ENCODE data around the gene COL26A1. TPM values are rescaled to one million over a fixed set of nuclear protein-coding genes. Genes with fewer than 3 reads are reported as not detected.
"Not testable (repeated sequence)": the region's sequence is repeated elsewhere in the genome, so short reads cannot be mapped to it uniquely, and the experiment has no call there.

Gene COL26A1
- total RNA-seq, 4 donors from 2014 or later = 0.20 to 0.30 (median 0.21) TPM; not detected in 1

DNA sequence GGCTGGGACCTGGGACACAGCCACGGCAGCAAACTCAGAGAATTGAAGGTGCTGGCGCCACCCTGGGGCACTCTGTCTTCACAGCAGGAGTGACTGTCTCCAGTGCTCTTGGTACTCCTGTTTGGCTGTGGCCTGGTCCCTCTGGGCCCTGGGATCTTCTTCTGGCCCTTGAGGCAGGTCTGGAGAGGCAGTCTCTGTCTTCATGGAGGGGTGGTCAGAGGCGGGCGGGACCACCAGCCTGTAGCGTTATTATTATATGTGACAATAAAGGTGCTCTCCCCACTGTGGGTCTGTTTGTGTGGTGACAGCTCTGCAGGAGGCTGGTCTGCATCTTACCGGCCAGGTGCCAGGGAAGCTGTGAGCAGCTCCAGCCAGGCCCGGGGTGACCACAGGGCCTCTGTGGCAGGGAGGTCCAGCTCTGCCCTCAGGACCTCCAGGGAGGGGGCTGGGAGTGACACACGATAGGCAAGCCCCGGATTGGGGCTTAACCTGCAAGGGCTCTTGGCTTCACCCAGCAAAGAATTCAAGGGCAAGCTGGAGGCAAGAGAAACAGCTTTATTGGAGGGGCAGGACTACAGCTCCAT lies 196.2 kb downstream of the COL26A1 start:
- Histone ChIP-seq H3K4me3 (no peak overlapping the region), H3K27me3 (peaks cover 0 to 13% of the 10 kb centered on the region in 2 donors), H3K9me3 (no peaks in the 10 kb centered on the region), H3K36me3 (no peaks in the 10 kb centered on the region), H3K4me1 (no peaks in the 10 kb centered on the region), H3K27ac (no peak overlapping the region)
- 57 to 77% methylated on average over 3 to 7 of the region's 9 CpGs for WGBS, 2 donors
- DNase-seq (ENCODE audit: low spot score in 2 of 2) = no peak
- TF ChIP-seq POLR2A (IDR thresholded peaks at IDR 0.05) (no peak), EP300 (IDR thresholded peaks at IDR 0.05) (no peak)
- TF ChIP-seq, protein P1, sequence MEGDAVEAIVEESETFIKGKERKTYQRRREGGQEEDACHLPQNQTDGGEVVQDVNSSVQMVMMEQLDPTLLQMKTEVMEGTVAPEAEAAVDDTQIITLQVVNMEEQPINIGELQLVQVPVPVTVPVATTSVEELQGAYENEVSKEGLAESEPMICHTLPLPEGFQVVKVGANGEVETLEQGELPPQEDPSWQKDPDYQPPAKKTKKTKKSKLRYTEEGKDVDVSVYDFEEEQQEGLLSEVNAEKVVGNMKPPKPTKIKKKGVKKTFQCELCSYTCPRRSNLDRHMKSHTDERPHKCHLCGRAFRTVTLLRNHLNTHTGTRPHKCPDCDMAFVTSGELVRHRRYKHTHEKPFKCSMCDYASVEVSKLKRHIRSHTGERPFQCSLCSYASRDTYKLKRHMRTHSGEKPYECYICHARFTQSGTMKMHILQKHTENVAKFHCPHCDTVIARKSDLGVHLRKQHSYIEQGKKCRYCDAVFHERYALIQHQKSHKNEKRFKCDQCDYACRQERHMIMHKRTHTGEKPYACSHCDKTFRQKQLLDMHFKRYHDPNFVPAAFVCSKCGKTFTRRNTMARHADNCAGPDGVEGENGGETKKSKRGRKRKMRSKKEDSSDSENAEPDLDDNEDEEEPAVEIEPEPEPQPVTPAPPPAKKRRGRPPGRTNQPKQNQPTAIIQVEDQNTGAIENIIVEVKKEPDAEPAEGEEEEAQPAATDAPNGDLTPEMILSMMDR (IDR thresholded peaks at IDR 0.05) = no peak

DNA sequence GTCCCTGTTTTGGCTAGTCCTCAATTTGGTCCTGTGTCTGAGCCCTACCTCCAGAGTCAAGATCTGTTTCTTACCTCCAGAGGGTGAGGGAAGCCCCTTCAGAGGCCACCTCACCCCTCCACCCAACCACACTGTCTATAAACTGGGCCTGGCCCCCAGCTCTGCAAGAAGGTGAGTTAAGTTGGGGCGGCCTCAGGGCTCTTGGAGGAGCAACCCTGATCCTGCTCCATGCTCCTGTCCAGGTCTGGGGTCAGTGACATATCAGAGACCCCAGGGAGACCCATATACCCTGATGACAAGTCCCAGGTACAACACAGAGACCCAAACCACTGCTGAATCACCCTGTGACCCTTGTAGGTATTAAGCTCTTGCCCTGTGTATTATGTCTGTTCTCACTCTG lies 196.9 kb downstream of the COL26A1 start:
- no peak overlapping the region for H3K27ac ChIP-seq
- H3K36me3 ChIP-seq = no peaks in the 10 kb centered on the region
- H3K4me1 ChIP-seq = no peaks in the 10 kb centered on the region
- WGBS, 2 donors = 100% methylated on average over 1 of the region's 1 CpG; no CpG with 5 or more reads in 1 of the 2 donors
- no peaks in the 10 kb centered on the region for H3K9me3 ChIP-seq
- H3K4me3 ChIP-seq = no peak overlapping the region
- no peak for DNase-seq (ENCODE audit: low spot score in 2 of 2)
- no peak for TF ChIP-seq POLR2A (IDR thresholded peaks at IDR 0.05)
- peaks cover 0 to 14% of the 10 kb centered on the region in 2 donors for H3K27me3 ChIP-seq

DNA sequence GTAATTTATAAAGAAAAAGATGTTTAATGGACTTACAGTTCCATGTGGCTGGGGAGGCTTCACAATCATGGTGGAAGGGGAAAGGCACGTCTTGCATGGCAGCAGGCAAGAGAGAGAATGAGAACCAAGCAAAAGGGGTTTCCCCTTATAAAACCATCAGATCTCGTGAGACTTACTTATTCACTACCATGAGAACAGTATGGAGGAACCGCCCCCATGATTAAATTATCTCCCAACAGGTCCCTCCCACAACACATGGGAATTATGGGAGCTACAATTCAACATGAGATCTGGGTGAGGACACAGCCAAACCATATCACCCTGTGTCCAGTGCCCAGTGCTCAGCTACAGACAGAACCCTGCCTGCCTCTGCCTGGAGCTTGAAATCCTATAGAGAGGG lies 197.3 kb downstream of the COL26A1 start:
- DNase-seq (ENCODE audit: low spot score in 2 of 2); H3K9me3 ChIP-seq; H3K36me3 ChIP-seq; H3K4me1 ChIP-seq; H3K4me3 ChIP-seq; H3K27ac ChIP-seq: not testable (repeated sequence)
- peaks cover 0 to 17% of the 10 kb centered on the region in 2 donors for H3K27me3 ChIP-seq
- 86 to 89% methylated on average over 3 of the region's 3 CpGs for WGBS, 2 donors

DNA sequence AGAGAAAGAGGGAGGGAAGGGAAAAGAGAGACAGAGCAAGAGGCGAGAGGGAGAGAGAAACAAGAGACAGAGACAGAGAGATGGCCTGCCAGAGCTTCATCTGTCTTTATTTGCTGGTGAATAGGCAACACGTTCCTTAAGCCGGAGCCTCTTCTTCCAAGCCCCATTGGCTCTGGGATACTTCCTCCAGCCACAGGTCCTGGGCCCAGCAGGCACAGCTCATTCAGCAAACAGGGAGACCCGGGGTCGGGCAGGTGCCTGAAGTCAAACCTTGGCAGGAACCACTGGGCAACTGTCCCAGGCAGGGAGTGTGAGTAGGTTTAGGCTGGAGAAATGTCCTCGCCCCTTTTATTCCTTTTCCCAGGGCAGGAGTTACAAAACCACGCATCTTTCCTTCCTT lies 198.2 kb downstream of the COL26A1 start:
- Histone ChIP-seq H3K9me3 (no peaks in the 10 kb centered on the region), H3K4me1 (no peaks in the 10 kb centered on the region), H3K27ac (no peak overlapping the region), H3K4me3 (no peak overlapping the region), H3K36me3 (no peaks in the 10 kb centered on the region), H3K27me3 (peaks cover 0 to 25% of the 10 kb centered on the region in 2 donors)
- TF ChIP-seq, protein P1 (IDR thresholded peaks at IDR 0.05) = no peak
- no peak for TF ChIP-seq POLR2A (IDR thresholded peaks at IDR 0.05)
- TF ChIP-seq EP300 (IDR thresholded peaks at IDR 0.05) = no peak
- 65 to 75% methylated on average over 7 of the region's 7 CpGs for WGBS, 2 donors
- DNase-seq (ENCODE audit: low spot score in 2 of 2) = no peak

DNA sequence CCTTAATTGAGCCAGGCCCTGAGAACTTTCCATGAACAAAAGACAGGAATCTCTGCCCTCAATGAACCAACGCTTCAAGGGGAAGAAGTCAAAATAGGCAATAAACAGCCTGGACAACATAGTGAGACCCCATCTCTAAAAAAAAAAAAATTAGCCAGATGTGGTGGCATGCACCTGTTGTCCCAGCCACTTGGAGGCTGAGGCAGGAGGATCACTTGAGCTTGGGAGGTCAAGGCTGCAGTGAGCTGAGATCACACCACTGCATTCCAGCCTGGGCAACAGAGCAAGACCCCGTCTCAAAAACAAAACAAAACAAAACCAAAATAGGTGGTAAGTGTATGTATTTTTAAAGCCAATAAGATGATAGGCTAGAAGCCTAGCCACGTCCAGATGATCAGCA lies 198.6 kb downstream of the COL26A1 start:
- 57 to 78% methylated on average over 3 of the region's 3 CpGs for WGBS, 2 donors
- H3K36me3 ChIP-seq; H3K4me1 ChIP-seq; H3K27ac ChIP-seq; H3K9me3 ChIP-seq; H3K4me3 ChIP-seq; DNase-seq (ENCODE audit: low spot score in 2 of 2): not testable (repeated sequence)
- H3K27me3 ChIP-seq = peaks cover 0 to 29% of the 10 kb centered on the region in 2 donors

DNA sequence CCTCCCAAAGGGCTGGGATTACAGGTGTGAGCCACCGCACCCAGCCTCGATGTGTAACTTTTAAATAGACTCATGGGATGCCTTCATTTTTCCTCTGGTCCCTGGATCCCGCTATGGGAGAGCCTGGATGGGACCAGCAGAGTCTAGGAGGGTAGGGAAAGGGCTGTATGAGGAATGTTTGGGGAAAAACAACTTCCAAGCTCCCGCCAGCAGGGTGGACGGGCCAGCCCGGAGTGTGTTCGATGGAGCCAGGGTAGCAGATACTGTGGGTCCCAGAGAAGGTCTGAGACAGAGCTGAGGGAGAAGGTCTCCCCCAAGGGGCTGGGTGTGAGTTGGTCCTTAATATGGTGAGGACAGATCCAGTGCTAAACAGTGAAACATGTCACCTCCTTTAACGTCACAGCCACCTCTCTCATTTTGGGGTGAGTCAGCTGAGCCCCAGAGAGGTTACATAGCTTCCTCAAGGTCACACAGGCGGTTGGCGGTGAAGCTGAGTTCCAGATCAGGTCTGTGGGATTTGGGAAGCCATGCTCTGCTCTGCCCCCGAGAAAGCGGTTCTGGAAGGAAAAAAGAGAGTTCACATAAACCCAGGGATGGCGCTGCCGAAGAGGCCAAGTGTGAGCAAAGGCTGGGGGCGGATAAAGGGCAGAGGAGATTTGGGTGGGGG lies 200.0 kb downstream of the COL26A1 start:
- H3K9me3 ChIP-seq = no peaks in the 10 kb centered on the region
- no peaks in the 10 kb centered on the region for H3K36me3 ChIP-seq
- no peak for DNase-seq (ENCODE audit: low spot score in 2 of 2)
- peaks cover 0 to 29% of the 10 kb centered on the region in 2 donors for H3K27me3 ChIP-seq
- H3K4me3 ChIP-seq = no peak overlapping the region
- H3K4me1 ChIP-seq = no peaks in the 10 kb centered on the region
- TF ChIP-seq EP300 (IDR thresholded peaks at IDR 0.05) (no peak), POLR2A (IDR thresholded peaks at IDR 0.05) (no peak)
- TF ChIP-seq, protein P1 (IDR thresholded peaks at IDR 0.05) = no peak
- H3K27ac ChIP-seq = no peak overlapping the region
- 55 to 65% methylated on average over 15 of the region's 15 CpGs for WGBS, 2 donors
